GM19328 (cell line): ENCODE data around the gene TIMM8B.
"Not testable (repeated sequence)": the region's sequence is repeated elsewhere in the genome, so short reads cannot be mapped to it uniquely, and the experiment has no call there.

Source experiments
- ATAC-seq: cut with Tn5 transposase; IDR thresholded peaks from one replicate; pipeline ENCODE4 v1.9.1; 2021; ENCODE audit warnings: mild to moderate bottlenecking, moderate library complexity; ENCODE audit not compliant: unreplicated experiment

TIMM8B gene

GRCh38 chr11:112086422-112087191, at the start of gene TIMM8B, which contains the start of gene SDHD:
Gene TIMM8B (minus strand): TSS chr11:112086756. CDS start chr11:112086723, 33 bp downstream.
Gene SDHD (plus strand): TSS chr11:112086873. CDS start chr11:112086908, 35 bp downstream.
- ATAC-seq = peak; percentile 85

GRCh38 chr11:112134473-112134872, 47.9 kb upstream of the TIMM8B start:
- ATAC-seq = no peak

- ATAC-seq = no peak
These were observed 46.2 kb upstream of the TIMM8B start for GRCh38 chr11:112132737-112133136.

DNA sequence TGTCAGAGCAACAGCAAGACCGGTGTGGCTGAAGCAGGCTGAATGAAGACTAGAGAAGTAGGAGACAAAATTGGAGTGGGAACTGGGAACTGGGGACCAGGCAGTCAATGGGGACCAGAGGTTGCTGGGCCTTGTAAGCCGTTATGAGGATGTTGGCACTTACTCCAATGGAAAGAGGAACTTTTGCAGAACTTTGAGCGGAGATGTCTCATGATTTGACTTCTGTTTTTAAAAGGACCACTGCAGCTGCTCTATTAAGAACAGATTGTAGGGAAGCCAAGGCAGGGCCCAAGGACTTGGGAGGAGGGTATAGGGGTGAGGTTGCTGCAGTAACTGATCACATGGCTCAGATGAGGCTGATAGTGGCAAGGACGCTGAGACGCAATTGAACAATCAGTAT, 43.1 kb upstream of the TIMM8B start:
- no peak for ATAC-seq

DNA sequence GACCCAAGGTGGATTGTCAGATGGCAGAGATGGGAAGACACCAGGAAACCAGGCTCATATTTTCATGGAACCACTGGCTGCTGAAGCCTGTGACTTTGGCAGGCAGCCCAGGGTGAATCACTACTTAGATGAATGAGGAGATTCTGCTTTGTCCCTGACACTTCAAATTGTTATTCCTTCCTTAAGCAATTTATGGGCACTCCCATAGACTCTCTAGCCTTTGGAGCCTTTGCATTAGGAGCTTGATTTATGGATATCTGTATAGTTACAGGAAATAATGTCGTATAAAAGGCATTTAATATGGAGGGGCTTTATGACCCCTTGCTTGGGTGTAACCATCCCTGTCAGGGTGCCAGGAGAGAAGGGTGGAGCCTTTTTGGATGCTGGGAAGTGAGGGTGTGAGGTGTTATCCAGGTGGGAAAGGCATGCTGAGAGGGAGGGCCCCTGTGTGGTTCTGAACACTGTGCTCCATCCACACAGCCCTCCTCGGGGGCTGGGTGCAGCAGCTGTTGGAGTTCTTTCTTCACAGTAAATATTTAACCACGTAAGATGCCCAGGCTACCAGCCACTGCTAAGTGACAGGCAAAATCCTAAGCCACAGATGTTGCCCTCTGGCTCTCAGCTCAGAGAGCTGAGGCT, 42.0 kb upstream of the TIMM8B start:
- no peak for ATAC-seq

DNA sequence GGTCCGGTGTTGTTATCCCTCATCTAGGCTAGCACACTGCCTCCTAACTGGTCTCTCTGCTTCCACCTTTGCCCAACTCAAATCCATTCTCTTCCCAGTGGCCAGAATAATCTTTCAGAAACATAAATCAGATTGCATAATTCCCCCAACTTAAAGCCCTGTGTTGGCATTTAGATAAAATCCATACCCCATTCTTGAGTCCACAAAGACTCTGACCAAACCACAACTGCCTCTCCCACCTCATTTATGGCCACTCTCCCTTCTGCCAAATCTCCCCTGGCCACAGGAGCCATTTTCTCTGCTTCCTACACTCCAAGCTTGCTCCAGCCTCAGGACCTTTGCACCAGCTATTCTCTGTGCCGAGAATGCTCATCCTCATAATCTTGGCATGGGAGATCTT, 40.5 kb upstream of the TIMM8B start:
- no peak for ATAC-seq

DNA sequence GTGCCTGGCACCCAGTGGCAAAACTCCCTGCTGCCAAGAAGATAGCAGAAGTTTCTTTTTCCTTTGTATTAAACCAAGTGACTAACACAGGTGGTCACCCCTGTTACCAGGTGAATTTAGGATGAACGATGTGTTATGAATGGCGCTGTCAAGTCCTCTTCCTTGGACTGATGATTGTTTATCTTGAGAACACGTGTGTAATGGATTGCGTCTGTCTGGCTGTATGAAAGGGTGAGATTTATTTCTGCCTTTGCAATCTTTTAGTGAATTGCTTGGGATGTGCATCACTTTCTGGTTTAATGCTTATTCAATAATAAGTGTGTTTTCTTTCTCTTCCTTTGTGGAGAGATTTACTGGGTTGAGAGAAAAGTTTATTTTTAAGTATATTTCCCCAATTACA, 36.6 kb upstream of the TIMM8B start:
- ATAC-seq = no peak

GRCh38 chr11:112121981-112122615, 35.5 kb upstream of the TIMM8B start:
- no peak for ATAC-seq

GRCh38 chr11:112118176-112118575, 31.6 kb upstream of the TIMM8B start:
- ATAC-seq = no peak

DNA sequence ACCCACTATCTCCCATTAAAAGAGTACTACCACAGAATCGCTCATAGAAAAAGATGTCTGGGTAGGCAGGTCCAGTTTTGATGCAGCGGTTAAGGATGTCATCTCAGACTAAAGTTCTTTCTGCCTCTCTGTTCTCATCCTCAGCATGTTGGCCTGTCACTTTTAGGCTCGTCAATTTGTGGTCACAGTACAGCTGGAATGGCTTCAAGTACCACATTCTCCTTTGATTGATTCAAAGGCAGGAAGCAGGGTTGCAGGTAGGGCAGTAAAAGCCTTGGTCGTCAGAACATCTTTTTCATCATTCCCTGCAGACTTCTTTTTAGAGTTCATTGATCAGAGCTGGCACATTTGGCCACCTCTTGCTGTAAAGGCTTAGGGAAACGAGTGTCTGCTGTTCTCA, 28.8 kb upstream of the TIMM8B start:
- no peak for ATAC-seq

- no peak for ATAC-seq
These were observed 27.9 kb upstream of the TIMM8B start for GRCh38 chr11:112114460-112114859.

DNA sequence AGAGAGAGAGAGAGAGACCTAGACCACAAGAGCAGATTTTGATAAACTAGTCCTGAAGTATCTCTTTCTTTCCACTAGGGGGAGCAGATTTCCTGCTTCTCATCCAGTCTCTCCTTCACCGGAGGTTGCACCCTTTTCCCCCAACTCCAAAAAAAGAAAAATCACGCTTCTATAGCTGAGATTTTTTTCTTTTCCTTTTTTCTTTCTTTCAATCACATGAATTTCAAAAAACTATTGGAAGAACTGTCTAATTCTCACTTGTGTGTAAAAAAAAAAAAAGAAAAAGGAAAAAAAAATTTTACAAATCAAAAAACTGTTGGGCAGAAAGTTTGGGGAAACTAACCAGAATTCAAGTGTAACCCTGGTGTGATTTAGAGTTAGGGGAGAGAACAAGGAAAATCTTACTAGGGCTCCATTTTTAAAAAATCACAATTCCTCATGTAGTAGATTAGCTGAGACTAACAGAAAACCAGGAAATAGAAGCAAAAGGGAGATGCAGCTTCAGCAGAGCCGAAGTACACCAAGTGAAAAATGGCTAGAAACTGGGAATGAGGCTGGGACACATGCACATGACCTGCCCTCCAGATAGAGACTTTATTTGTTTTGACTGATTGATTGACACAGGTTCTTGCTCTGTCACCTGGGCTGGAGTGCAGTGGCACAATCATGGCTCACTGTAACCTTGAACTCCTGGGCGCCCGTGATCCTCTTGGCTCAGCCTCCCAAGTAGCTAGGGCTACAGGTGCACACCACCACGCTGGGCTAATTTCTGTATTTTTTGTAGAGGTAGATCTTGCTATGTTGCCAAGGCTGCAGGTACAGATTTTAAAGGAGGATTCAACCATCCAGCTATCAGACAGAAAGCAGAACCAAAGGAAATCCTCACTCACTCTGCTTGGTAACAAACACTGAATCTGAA, 27.2 kb upstream of the TIMM8B start:
- ATAC-seq = no peak

GRCh38 chr11:112106070-112106469, 19.5 kb upstream of the TIMM8B start:
- no peak for ATAC-seq

- ATAC-seq = no peak
These were observed 16.9 kb upstream of the TIMM8B start for GRCh38 chr11:112103446-112103845.

DNA sequence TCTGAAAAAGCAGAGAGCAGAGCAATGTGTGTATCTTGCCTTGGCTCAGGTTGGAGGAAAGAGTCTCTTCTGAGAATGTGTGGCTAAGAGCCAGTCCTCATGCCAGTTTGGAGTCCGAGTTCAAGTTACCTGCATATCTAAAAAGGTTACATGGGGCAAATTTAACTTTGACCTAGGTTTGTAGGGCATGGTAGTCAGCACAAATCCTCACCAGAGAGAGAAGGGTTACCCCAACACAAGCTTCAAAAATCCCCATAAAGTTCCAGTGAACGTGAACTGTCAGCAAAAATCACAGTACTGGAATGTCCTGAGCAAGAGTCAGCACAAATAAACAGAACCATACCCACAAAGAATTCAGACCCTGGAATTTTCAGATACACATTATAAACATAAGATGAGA, 13.9 kb upstream of the TIMM8B start:
- ATAC-seq = no peak

GRCh38 chr11:112097734-112098528, 11.4 kb upstream of the TIMM8B start:
- no peak for ATAC-seq

DNA sequence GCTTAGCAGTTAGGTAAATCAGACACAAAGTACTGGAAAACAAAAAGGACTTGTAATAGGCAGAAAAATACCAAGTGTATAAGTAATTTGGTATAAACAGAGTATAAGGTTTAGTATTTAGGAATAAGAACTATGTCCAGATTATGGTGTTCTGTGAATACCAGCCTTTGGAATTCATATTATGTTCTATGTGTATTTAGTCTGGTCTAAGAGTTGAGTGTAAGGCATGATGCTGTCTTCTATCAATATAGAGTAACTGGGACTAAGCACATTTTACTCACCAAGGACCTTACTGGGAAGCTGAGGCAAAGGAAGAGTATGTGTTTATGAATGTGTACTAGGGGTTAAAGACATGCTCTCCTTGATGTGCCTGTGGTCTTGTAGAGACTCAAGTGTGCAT, 9.6 kb upstream of the TIMM8B start:
- ATAC-seq = no peak

DNA sequence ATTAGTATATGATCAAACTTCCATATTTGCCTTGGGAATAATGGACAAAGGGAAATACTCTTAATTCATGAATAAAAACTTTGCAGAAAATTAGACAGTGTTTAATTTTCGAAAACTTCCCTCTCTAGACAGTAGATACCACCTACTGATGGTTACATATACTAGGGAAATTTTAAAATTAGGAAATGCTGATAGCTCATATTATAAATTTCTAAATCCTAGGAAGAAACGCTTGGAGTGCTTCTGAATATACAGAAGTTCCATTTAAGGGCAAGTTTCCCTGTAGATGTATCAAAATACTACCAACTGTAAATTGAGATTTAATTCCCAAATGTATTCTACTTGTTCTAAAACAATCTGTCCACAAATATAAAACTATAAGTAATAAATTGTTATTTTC, 8.7 kb upstream of the TIMM8B start:
- not testable (repeated sequence) for ATAC-seq

GRCh38 chr11:112087212-112087611, 656 bp upstream of the TIMM8B start:
- ATAC-seq = no peak

- peak; percentile 10 for ATAC-seq
These were observed 634 bp downstream of the TIMM8B start for GRCh38 chr11:112085822-112086421.
